H1 (cell line): Measurements from ENCODE around the gene PTH1R. TPM values are rescaled to one million over a fixed set of nuclear protein-coding genes. Genes with fewer than 3 reads are reported as not detected.

ENCODE experiments used
- CTCF ChIA-PET: fragments of 300-600 bp; sonication (Branson Sonifier 250); formaldehyde crosslinking; loops from one replicate; lab custom pipeline; 2021; ENCODE audit not compliant: partially characterized antibody; lab: Charles Lee
- POLR2A ChIA-PET: fragments of 300-600 bp; sonication (Branson Sonifier 250); formaldehyde crosslinking; loops from one replicate; lab custom pipeline; 2021; ENCODE audit warnings: inconsistent platforms; ENCODE audit not compliant: partially characterized antibody; lab: Charles Lee
- DNase-seq, 2 experiments: peaks; one replicate each; pipeline versions ENCODE4 v3.0.0 to v3.0.0-alpha.2; 2010 to 2022; ENCODE audit warnings: low spot score in 2 of 2, low read depth in 1 of 2, mixed read lengths in 1 of 2
- FAIRE-seq: peaks from 2 replicates; lab custom pipeline; 2011; peaks lifted over from hg19 to GRCh38; lab: Jason Lieb, UNC
- H2AFZ ChIP-seq: 2 replicates; pipeline ENCODE4 v1.8.1; 2012; ENCODE audit warnings: low read length, inconsistent platforms
- H2AK5ac ChIP-seq: 2 replicates; pipeline ENCODE4 v1.6.1; 2013; ENCODE audit warnings: low read depth, low read length
- H2BK120ac ChIP-seq: replicated peaks from 2 replicates; pipeline ENCODE3; 2013; ENCODE audit warnings: low read depth, low read length, inconsistent platforms
- H2BK12ac ChIP-seq: 2 replicates; pipeline ENCODE4 v1.6.1; 2013; ENCODE audit warnings: low read depth, low read length
- H2BK15ac ChIP-seq: 2 replicates; pipeline ENCODE4 v1.6.1; 2013; ENCODE audit warnings: low read length
- H2BK20ac ChIP-seq: 2 replicates; pipeline ENCODE4 v1.6.1; 2013; ENCODE audit warnings: low read length
- H2BK5ac ChIP-seq: 2 replicates; pipeline ENCODE4 v1.6.1; 2013; ENCODE audit warnings: low read depth, low read length
- H3K14ac ChIP-seq: 2 replicates; pipeline ENCODE4 v1.6.1; 2013; ENCODE audit warnings: inconsistent platforms; ENCODE audit not compliant: insufficient read length
- H3K18ac ChIP-seq: 2 replicates; pipeline ENCODE4 v1.6.1; 2013; ENCODE audit warnings: low read length; ENCODE audit errors: extremely low read depth
- H3K23ac ChIP-seq: 2 replicates; pipeline ENCODE4 v1.6.1; 2013; ENCODE audit warnings: inconsistent platforms; ENCODE audit not compliant: insufficient read length
- H3K23me2 ChIP-seq: 2 replicates; pipeline ENCODE4 v1.6.1; 2013; ENCODE audit warnings: low read depth, low read length
- H3K27ac ChIP-seq: 2 replicates; pipeline ENCODE4 v1.6.1; 2011; ENCODE audit warnings: low read depth, low read length, inconsistent platforms
- H3K27me3 ChIP-seq, 4 experiments: replicated peaks in 1 of 4; 1 replicate in 1 of 4; 2 replicates in 3 of 4; pipeline versions ENCODE4 v1.6.1 to v1.8.1; 2011 to 2013; ENCODE audit warnings: low read length in 3 of 4, mild to moderate bottlenecking in 3 of 4, inconsistent platforms in 2 of 4, mixed read lengths in 2 of 4, moderate library complexity in 1 of 4; ENCODE audit not compliant: control insufficient read depth in 3 of 4, insufficient read depth in 3 of 4; ENCODE audit errors: extremely low read depth in 1 of 4
- H3K36me3 ChIP-seq, 4 experiments: 2 replicates each; pipeline versions ENCODE4 v1.6.1 to v1.8.1; 2011 to 2013; ENCODE audit warnings: mild to moderate bottlenecking in 4 of 4, low read length in 3 of 4, moderate library complexity in 2 of 4, control low read depth in 1 of 4, inconsistent platforms in 1 of 4; ENCODE audit not compliant: insufficient read depth in 4 of 4, control insufficient read depth in 2 of 4
- H3K4ac ChIP-seq: replicated peaks from 2 replicates; pipeline ENCODE3; 2013; ENCODE audit warnings: low read length, low read depth, mixed read lengths, inconsistent platforms; ENCODE audit not compliant: insufficient read length
- H3K4me1 ChIP-seq, 4 experiments: replicated peaks in 1 of 4; 1 replicate in 1 of 4; 2 replicates in 3 of 4; pipeline versions ENCODE4 v1.6.1 to v1.8.1; 2011 to 2013; ENCODE audit warnings: low read length in 3 of 4, inconsistent platforms in 2 of 4, mixed read lengths in 1 of 4; ENCODE audit not compliant: insufficient read depth in 4 of 4, control insufficient read depth in 3 of 4
- H3K4me2 ChIP-seq, 2 experiments: 2 replicates each; pipeline versions ENCODE4 v1.6.1 to v1.8.1; 2011 to 2013; ENCODE audit warnings: low read depth in 2 of 2, low read length in 2 of 2, control low read depth in 1 of 2, inconsistent platforms in 1 of 2, mild to moderate bottlenecking in 1 of 2; ENCODE audit not compliant: insufficient read depth in 1 of 2
- H3K4me3 ChIP-seq, 4 experiments: fragments of 200-600, 300-600 bp in 1 of 4; sonication (generic), shearing (Covaris generic), sonication (Bioruptor Twin) in 1 of 4; 2 replicates each; pipeline versions ENCODE4 v1.5.1 to v1.8.1; 2011 to 2016; ENCODE audit warnings: low read length in 4 of 4, low read depth in 3 of 4, control low read depth in 2 of 4, inconsistent platforms in 2 of 4, mild to moderate bottlenecking in 2 of 4, mixed read lengths in 1 of 4, moderate library complexity in 1 of 4; ENCODE audit not compliant: insufficient read depth in 2 of 4; ENCODE audit errors: extremely low read depth in 1 of 4
- H3K56ac ChIP-seq: replicated peaks from 2 replicates; pipeline ENCODE3; 2013; ENCODE audit warnings: low read depth, mild to moderate bottlenecking, mixed read lengths, low read length, inconsistent platforms; ENCODE audit not compliant: insufficient read length
- H3K79me1 ChIP-seq: 2 replicates; pipeline ENCODE4 v1.6.1; 2013; ENCODE audit warnings: low read depth, low read length, control low read depth
- H3K79me2 ChIP-seq, 2 experiments: 2 replicates each; pipeline versions ENCODE4 v1.6.1 to v1.8.1; 2012 to 2013; ENCODE audit warnings: low read length in 2 of 2, mild to moderate bottlenecking in 2 of 2, inconsistent platforms in 1 of 2; ENCODE audit not compliant: insufficient read depth in 2 of 2, control insufficient read depth in 1 of 2
- H3K9ac ChIP-seq, 4 experiments: replicated peaks in 1 of 4; 1 replicate in 1 of 4; 2 replicates in 3 of 4; pipeline versions ENCODE4 v1.6.1 to v1.8.1; 2011 to 2013; ENCODE audit warnings: low read depth in 3 of 4, low read length in 3 of 4, control low read depth in 2 of 4, mild to moderate bottlenecking in 2 of 4, moderate library complexity in 2 of 4, inconsistent platforms in 1 of 4; ENCODE audit errors: extremely low read depth in 1 of 4
- H3K9me3 ChIP-seq, 2 experiments: 2 replicates each; pipeline versions ENCODE4 v1.6.1 to v1.8.1; 2012 to 2013; ENCODE audit warnings: mild to moderate bottlenecking in 2 of 2, moderate library complexity in 2 of 2, control low read depth in 1 of 2, inconsistent platforms in 1 of 2, low read depth in 1 of 2, low read length in 1 of 2, mixed read lengths in 1 of 2; ENCODE audit not compliant: insufficient read depth in 2 of 2
- H4K20me1 ChIP-seq, 2 experiments: replicated peaks in 1 of 2; 2 replicates each; pipeline versions ENCODE3 to v1.8.1; 2011 to 2013; ENCODE audit warnings: inconsistent platforms in 2 of 2, low read length in 2 of 2, mild to moderate bottlenecking in 1 of 2; ENCODE audit not compliant: insufficient read depth in 2 of 2, control insufficient read depth in 1 of 2
- H4K5ac ChIP-seq: 2 replicates; pipeline ENCODE4 v1.6.1; 2013; ENCODE audit warnings: low read length, low read depth, mixed read lengths, inconsistent platforms; ENCODE audit not compliant: insufficient read length
- H4K8ac ChIP-seq: 2 replicates; pipeline ENCODE4 v1.8.0; 2013; ENCODE audit warnings: mild to moderate bottlenecking, moderate library complexity, low read length, inconsistent platforms; ENCODE audit not compliant: insufficient read depth; ENCODE audit errors: extremely low read depth
- H4K91ac ChIP-seq: replicated peaks from 2 replicates; pipeline ENCODE3; 2013; ENCODE audit warnings: low read length, mixed read lengths, inconsistent platforms; ENCODE audit not compliant: insufficient read length
- CHD2 ChIP-seq: IDR thresholded peaks from 2 replicates; pipeline ENCODE4 v1.6.1; 2012; ENCODE audit warnings: low read length, improper control_type of control experiment
- EP300 ChIP-seq, 2 experiments: IDR thresholded peaks; 1 replicate in 1 of 2; 2 replicates in 1 of 2; pipeline ENCODE4 v1.6.1; 2011 to 2012; ENCODE audit warnings: low read depth in 2 of 2, low read length in 2 of 2, mild to moderate bottlenecking in 2 of 2, borderline replicate concordance in 1 of 2, inconsistent platforms in 1 of 2, moderate library complexity in 1 of 2
- RNF2 ChIP-seq: fragments of 200-900, 300-1000 bp; sonication (generic); IDR thresholded peaks from 2 replicates; pipeline ENCODE4 v1.7.1; 2016; ENCODE audit warnings: borderline replicate concordance, low read depth, mild to moderate bottlenecking, antibody characterized with exemption, low read length; ENCODE audit not compliant: poor library complexity, severe bottlenecking; ENCODE audit errors: missing control alignments
- WGBS, 2 experiments: shearing (Covaris generic) in 1 of 2; methylation state at CpG; one replicate each; pipeline versions ENCODE4 v1.1.6 to v1.1.7; 2013 to 2015; ENCODE audit warnings: low lambda C conversion rate in 2 of 2, mixed read lengths in 2 of 2, inconsistent platforms in 1 of 2, low coverage in 1 of 2, missing lambda C conversion rate in 1 of 2; ENCODE audit not compliant: insufficient replicate concordance in 2 of 2, insufficient coverage in 1 of 2, insufficient read length in 1 of 2; ENCODE audit errors: extremely low coverage in 1 of 2, missing lambda C conversion rate in 1 of 2; 5-methylcytosine and 5-hydroxymethylcytosine counted together
- polyA plus RNA-seq, 7 experiments: library from polyadenylated mRNA; depleted of rRNA in 3 of 7; stranded (reverse) in 5 of 7; unstranded in 2 of 7; fragments of >200 nt in 5 of 7; fragments of 200-250 nt in 2 of 7; gene quantifications; 1 replicate in 5 of 7; 2 replicates in 1 of 7; 4 replicates in 1 of 7; pipeline versions ENCODE4 v1.2.1 to v1.2.3, GENCODE V29; 2011 to 2013; ENCODE audit warnings: missing spikeins in 2 of 7, mixed read lengths in 2 of 7
- total RNA-seq: library from RNA; stranded (reverse); fragmentation: NEBNext Ultra II Directional; extraction: Animal tissue kit (Norgen Biotek cat#: 25700); gene quantifications from 2 replicates; pipeline ENCODE4 v1.2.1, GENCODE V29; 2021

The PTH1R gene
- total and polyA plus RNA-seq, 2 of the 8 experiments (the other 6 are each of a cell fraction or from before 2014, with no cell fraction given) = 0.57 to 1.5 TPM

GRCh38 chr3:46856576-46857471, 20.7 kb upstream of the PTH1R start:
- H2BK120ac ChIP-seq = no peak overlapping the region
- CTCF ChIA-PET = interaction anchor here (1.0 to 3.6 kb wide), 6 partner anchors 8 to 407 kb away, joined by 3 to 28 read pairs (median 6); no protein-coding TSS in a partner anchor
- H3K9me3 ChIP-seq = no peaks in the 10 kb centered on the region
- 0 out of 2 replicates have a peak, but pooled peaks cover 1% of the 10 kb centered on the region for H3K23me2 ChIP-seq
- no peaks in the 10 kb centered on the region; a peak in 1 of 7 replicates for H3K4me1 ChIP-seq
- H3K27ac ChIP-seq = no peak overlapping the region
- H4K8ac ChIP-seq = no peak overlapping the region
- H2BK5ac ChIP-seq = no peak overlapping the region
- no peak overlapping the region for H3K56ac ChIP-seq
- H4K91ac ChIP-seq = no peak overlapping the region
- H2BK12ac ChIP-seq = no peak overlapping the region
- DNase-seq (no peak), FAIRE-seq (no peak)
- no peak overlapping the region for H3K4me2 ChIP-seq
- no peak overlapping the region for H3K4me3 ChIP-seq
- no peak overlapping the region for H3K18ac ChIP-seq
- no peak overlapping the region for H2AFZ ChIP-seq
- POLR2A ChIA-PET = no interaction called here
- H2BK20ac ChIP-seq = no peak overlapping the region
- H3K4ac ChIP-seq = no peak overlapping the region
- H3K27me3 ChIP-seq = peaks cover 0 to 4% (median 1%) of the 10 kb centered on the region in 4 experiments; a peak in 2 of 7 replicates
- H3K79me1 ChIP-seq = 0 out of 2 replicates have a peak, but pooled peaks cover 2% of the 10 kb centered on the region
- TF ChIP-seq RNF2 (no peak), CHD2 (no peak), EP300 (IDR thresholded peaks at IDR 0.05; ENCODE audit: borderline replicate concordance in 1 of 2, low read depth in 2 of 2, low read length in 2 of 2) (no peak)
- H3K14ac ChIP-seq = no peak overlapping the region
- no peak overlapping the region for H4K5ac ChIP-seq
- WGBS, 2 experiments = 89% methylated on average over 15 of the region's 17 CpGs; no CpG with 5 or more reads in 1 of the 2 experiments
- H3K23ac ChIP-seq = no peak overlapping the region
- no peak overlapping the region for H2AK5ac ChIP-seq
- H3K9ac ChIP-seq = no peak overlapping the region
- H3K79me2 ChIP-seq = no peaks in the 10 kb centered on the region
- no peaks in the 10 kb centered on the region for H4K20me1 ChIP-seq
- H2BK15ac ChIP-seq = 0 out of 2 replicates have a peak overlapping the region, but pooled peaks have one; percentile 61
- no peaks in the 10 kb centered on the region for H3K36me3 ChIP-seq
